Measurements from ENCODE around the gene TTLL11.

Gene TTLL11

DNA sequence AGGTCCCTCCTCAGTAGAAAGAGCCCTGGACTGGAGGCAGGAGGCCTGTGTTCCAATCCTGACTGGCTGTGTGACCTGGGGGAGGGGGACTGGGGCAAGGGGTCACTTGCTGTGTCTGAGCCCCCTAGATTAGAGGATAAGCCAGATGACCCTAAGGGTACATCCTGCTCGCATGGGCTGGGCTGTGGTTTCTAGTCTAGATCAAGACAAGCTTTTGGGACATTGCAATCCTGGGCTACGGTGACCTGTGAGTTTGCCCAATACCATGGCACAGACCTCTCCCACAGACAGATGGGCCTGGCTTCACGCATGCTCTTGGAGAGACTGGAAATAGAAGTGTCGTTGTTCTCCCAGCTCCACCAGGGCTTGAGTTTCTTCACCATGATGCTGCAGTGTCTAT lies 39.4 kb upstream of the TTLL11 start:
- no peak for TF ChIP-seq PPARA (CRISPR knock-in tag; IDR thresholded peaks at IDR 0.05; ENCODE audit: borderline replicate concordance)
- TF ChIP-seq OSR1 (CRISPR knock-in tag; IDR thresholded peaks at IDR 0.05): no peak
- TF ChIP-seq ZFP3 (CRISPR knock-in tag; IDR thresholded peaks at IDR 0.05): no peak
- no peak for ATAC-seq

DNA sequence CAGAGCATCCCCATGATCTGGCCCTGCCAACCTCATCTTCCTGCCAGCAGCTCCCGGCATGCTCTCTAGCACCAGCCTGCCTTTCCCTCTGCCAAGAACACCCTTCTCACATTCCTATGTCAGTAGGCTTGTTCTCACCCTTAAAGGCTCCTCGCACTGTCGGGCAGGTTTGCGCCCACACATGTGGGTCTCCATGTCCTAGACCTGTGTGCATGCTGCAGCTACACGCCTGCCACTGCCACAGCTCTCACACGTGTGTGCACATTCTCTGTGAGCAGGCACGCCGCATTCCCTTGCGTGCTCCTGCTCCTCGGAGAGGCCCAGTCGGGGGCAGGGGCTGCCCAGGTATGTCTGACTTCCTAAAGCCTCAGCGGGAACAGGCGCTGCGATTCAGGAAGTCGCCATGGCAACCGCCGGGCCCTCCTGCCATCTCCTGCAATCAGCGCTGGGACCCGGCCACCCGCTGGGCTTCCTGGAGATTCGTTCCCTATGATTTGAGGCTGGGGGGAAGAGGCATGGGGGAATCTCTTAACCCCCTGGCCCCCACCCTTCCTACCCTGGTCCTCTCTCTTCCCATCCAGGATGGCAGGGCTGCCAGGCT lies 38.4 kb upstream of the TTLL11 start:
- TF ChIP-seq ZNF565 (CRISPR knock-in tag; conservative IDR thresholded peaks at IDR 0.05; ENCODE audit: low read depth): no peak
- no peak for TF ChIP-seq RARB (CRISPR knock-in tag; IDR thresholded peaks at IDR 0.05)
- TF ChIP-seq TOX (CRISPR knock-in tag; IDR thresholded peaks at IDR 0.05; ENCODE audit: borderline replicate concordance): no peak
- TF ChIP-seq, protein P1, sequence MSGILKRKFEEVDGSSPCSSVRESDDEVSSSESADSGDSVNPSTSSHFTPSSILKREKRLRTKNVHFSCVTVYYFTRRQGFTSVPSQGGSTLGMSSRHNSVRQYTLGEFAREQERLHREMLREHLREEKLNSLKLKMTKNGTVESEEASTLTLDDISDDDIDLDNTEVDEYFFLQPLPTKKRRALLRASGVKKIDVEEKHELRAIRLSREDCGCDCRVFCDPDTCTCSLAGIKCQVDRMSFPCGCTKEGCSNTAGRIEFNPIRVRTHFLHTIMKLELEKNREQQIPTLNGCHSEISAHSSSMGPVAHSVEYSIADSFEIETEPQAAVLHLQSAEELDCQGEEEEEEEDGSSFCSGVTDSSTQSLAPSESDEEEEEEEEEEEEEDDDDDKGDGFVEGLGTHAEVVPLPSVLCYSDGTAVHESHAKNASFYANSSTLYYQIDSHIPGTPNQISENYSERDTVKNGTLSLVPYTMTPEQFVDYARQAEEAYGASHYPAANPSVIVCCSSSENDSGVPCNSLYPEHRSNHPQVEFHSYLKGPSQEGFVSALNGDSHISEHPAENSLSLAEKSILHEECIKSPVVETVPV (CRISPR knock-in tag; IDR thresholded peaks at IDR 0.05): no peak
- no peak for TF ChIP-seq TCF4 (CRISPR knock-in tag; IDR thresholded peaks at IDR 0.05; ENCODE audit: borderline replicate concordance)
- TF ChIP-seq ZFP30 (CRISPR knock-in tag; IDR thresholded peaks at IDR 0.05): no peak
- ATAC-seq: no peak

DNA sequence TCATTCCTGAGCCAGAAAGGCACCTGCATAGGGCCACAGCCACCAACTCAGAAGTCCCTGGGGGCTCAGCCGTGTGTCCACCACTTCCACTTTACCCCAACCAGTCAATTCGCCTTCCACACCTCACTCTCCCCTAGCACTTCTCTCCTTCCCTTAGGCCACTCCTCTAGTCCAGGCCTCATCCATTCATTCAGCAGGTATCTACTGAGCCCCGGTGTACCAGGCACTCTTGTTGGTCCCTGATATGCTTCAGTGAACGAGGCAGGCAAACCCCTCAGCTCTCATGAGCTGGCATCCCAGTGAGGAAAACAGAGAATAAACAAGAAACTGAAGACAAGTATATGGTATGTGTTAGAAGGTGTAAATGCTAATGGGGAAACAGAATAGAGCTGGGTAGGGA lies 37.7 kb upstream of the TTLL11 start:
- no peak for ATAC-seq
- TF ChIP-seq, protein P1 (CRISPR knock-in tag; IDR thresholded peaks at IDR 0.05): no peak
- TF ChIP-seq SNAI2 (CRISPR knock-in tag; IDR thresholded peaks at IDR 0.05) (no peak), PPARA (CRISPR knock-in tag; IDR thresholded peaks at IDR 0.05; ENCODE audit: borderline replicate concordance) (no peak), RARB (CRISPR knock-in tag; IDR thresholded peaks at IDR 0.05) (no peak), ZNF565 (CRISPR knock-in tag; conservative IDR thresholded peaks at IDR 0.05; ENCODE audit: low read depth) (no peak), ZNF70 (CRISPR knock-in tag; IDR thresholded peaks at IDR 0.05) (no peak), ZNF8 (CRISPR knock-in tag; IDR thresholded peaks at IDR 0.05) (no peak), GLIS3 (CRISPR knock-in tag; IDR thresholded peaks at IDR 0.05) (no peak), ZFP3 (CRISPR knock-in tag; IDR thresholded peaks at IDR 0.05) (no peak), OSR1 (CRISPR knock-in tag; IDR thresholded peaks at IDR 0.05) (no peak), BACH2 (CRISPR knock-in tag; IDR thresholded peaks at IDR 0.05; ENCODE audit: borderline replicate concordance) (no peak), TCF4 (CRISPR knock-in tag; IDR thresholded peaks at IDR 0.05; ENCODE audit: borderline replicate concordance) (no peak), ARNTL (CRISPR knock-in tag; IDR thresholded peaks at IDR 0.05; ENCODE audit: borderline replicate concordance, low read depth) (no peak), ZC3H10 (CRISPR knock-in tag; IDR thresholded peaks at IDR 0.05) (no peak), ESRRG (CRISPR knock-in tag; IDR thresholded peaks at IDR 0.05) (no peak)
- TF ChIP-seq, protein P2, sequence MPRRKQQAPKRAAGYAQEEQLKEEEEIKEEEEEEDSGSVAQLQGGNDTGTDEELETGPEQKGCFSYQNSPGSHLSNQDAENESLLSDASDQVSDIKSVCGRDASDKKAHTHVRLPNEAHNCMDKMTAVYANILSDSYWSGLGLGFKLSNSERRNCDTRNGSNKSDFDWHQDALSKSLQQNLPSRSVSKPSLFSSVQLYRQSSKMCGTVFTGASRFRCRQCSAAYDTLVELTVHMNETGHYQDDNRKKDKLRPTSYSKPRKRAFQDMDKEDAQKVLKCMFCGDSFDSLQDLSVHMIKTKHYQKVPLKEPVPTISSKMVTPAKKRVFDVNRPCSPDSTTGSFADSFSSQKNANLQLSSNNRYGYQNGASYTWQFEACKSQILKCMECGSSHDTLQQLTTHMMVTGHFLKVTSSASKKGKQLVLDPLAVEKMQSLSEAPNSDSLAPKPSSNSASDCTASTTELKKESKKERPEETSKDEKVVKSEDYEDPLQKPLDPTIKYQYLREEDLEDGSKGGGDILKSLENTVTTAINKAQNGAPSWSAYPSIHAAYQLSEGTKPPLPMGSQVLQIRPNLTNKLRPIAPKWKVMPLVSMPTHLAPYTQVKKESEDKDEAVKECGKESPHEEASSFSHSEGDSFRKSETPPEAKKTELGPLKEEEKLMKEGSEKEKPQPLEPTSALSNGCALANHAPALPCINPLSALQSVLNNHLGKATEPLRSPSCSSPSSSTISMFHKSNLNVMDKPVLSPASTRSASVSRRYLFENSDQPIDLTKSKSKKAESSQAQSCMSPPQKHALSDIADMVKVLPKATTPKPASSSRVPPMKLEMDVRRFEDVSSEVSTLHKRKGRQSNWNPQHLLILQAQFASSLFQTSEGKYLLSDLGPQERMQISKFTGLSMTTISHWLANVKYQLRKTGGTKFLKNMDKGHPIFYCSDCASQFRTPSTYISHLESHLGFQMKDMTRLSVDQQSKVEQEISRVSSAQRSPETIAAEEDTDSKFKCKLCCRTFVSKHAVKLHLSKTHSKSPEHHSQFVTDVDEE (CRISPR knock-in tag; IDR thresholded peaks at IDR 0.05): no peak
- TF ChIP-seq, protein P3, sequence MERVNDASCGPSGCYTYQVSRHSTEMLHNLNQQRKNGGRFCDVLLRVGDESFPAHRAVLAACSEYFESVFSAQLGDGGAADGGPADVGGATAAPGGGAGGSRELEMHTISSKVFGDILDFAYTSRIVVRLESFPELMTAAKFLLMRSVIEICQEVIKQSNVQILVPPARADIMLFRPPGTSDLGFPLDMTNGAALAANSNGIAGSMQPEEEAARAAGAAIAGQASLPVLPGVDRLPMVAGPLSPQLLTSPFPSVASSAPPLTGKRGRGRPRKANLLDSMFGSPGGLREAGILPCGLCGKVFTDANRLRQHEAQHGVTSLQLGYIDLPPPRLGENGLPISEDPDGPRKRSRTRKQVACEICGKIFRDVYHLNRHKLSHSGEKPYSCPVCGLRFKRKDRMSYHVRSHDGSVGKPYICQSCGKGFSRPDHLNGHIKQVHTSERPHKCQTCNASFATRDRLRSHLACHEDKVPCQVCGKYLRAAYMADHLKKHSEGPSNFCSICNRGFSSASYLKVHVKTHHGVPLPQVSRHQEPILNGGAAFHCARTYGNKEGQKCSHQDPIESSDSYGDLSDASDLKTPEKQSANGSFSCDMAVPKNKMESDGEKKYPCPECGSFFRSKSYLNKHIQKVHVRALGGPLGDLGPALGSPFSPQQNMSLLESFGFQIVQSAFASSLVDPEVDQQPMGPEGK (CRISPR knock-in tag; IDR thresholded peaks at IDR 0.05; ENCODE audit: borderline replicate concordance): no peak
- TF ChIP-seq, protein P4, sequence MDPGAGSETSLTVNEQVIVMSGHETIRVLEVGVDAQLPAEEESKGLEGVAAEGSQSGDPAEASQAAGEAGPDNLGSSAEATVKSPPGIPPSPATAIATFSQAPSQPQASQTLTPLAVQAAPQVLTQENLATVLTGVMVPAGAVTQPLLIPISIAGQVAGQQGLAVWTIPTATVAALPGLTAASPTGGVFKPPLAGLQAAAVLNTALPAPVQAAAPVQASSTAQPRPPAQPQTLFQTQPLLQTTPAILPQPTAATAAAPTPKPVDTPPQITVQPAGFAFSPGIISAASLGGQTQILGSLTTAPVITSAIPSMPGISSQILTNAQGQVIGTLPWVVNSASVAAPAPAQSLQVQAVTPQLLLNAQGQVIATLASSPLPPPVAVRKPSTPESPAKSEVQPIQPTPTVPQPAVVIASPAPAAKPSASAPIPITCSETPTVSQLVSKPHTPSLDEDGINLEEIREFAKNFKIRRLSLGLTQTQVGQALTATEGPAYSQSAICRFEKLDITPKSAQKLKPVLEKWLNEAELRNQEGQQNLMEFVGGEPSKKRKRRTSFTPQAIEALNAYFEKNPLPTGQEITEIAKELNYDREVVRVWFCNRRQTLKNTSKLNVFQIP (CRISPR knock-in tag; IDR thresholded peaks at IDR 0.05; ENCODE audit: borderline replicate concordance, low read depth): no peak

Measured in SK-N-SH treated with all-trans-retinoic acid at 6 μM for 48 hours (cell line).